ENCODE results near the gene SHCBP1L.

DNA sequence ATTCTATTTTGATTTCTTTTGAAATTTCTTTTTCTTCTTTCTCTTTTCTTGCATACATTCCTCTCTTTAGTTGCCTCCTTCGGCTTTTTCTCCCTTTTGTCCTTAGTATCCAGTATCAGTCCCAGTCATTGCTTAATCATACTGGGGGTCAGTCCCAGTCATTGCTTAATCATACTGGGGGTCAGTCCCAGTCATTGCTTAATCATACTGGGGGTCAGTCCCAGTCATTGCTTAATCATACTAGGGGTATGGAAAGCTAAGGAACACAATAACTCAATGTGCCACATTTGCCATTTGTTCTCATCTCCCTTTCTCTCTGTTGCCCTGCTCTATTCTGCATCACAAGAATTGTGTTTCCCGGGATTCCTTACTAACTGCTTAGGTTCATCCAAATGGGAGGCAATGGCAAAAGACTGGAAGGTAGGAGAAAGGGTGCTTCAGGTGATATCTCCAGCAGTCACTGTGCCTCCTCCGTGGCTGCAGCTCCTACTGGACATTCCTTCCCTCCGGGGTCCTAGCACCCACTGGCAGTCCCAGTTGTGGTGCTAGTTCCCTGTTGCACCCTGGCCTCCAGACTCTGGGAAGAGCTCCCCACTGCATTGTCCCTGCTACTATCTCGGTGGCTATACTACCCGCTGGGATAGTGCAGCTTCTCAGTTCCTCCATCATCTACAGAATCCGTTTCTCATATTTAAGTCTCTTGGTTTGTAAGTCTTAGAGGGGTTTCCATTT lies 37.6 kb upstream of the SHCBP1L start:
- TF ChIP-seq, protein P1, sequence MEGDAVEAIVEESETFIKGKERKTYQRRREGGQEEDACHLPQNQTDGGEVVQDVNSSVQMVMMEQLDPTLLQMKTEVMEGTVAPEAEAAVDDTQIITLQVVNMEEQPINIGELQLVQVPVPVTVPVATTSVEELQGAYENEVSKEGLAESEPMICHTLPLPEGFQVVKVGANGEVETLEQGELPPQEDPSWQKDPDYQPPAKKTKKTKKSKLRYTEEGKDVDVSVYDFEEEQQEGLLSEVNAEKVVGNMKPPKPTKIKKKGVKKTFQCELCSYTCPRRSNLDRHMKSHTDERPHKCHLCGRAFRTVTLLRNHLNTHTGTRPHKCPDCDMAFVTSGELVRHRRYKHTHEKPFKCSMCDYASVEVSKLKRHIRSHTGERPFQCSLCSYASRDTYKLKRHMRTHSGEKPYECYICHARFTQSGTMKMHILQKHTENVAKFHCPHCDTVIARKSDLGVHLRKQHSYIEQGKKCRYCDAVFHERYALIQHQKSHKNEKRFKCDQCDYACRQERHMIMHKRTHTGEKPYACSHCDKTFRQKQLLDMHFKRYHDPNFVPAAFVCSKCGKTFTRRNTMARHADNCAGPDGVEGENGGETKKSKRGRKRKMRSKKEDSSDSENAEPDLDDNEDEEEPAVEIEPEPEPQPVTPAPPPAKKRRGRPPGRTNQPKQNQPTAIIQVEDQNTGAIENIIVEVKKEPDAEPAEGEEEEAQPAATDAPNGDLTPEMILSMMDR (IDR thresholded peaks at IDR 0.05), result no peak
- TF ChIP-seq POLR2A (IDR thresholded peaks at IDR 0.05), result no peak
